PC-9 (cell line): ENCODE data around the gene PSKH1.
"Not testable (repeated sequence)": the region's sequence is repeated elsewhere in the genome, so short reads cannot be mapped to it uniquely, and the experiment has no call there.

Experiments used
- EZH2 ChIP-seq: fragments of 200-600 bp; sonication (generic); IDR thresholded peaks from 2 replicates; pipeline ENCODE4 v1.8.0; 2017; ENCODE audit warnings: antibody characterized with exemption, low read depth
- TF ChIP-seq, protein P1 (sequence below): fragments of 200-600 bp; sonication (generic); conservative IDR thresholded peaks from 2 replicates; pipeline ENCODE4 v1.6.1; 2017; ENCODE audit warnings: mixed run types, antibody characterized with exemption, mild to moderate bottlenecking, moderate library complexity

DNA sequence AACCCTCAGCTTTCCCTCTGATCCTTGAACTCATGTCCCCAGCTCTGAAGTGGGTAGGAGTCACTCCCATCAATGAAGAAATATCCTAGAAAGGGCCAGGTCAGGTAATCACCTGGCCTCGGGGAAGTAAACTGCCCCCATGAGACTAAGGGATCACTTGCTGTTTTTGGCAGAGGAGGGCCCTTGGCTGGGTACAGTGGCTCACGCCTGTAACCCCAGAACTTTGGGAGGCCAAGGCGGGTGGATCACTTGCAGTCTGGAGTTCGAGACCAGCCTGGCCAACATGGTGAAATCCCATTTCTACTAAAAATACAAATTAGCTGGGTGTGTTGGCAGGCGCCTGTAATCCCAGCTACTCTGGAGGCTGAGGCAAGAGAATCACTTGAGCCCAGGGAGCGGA is 29.0 kb upstream of the PSKH1 start:
- TF ChIP-seq, protein P1, sequence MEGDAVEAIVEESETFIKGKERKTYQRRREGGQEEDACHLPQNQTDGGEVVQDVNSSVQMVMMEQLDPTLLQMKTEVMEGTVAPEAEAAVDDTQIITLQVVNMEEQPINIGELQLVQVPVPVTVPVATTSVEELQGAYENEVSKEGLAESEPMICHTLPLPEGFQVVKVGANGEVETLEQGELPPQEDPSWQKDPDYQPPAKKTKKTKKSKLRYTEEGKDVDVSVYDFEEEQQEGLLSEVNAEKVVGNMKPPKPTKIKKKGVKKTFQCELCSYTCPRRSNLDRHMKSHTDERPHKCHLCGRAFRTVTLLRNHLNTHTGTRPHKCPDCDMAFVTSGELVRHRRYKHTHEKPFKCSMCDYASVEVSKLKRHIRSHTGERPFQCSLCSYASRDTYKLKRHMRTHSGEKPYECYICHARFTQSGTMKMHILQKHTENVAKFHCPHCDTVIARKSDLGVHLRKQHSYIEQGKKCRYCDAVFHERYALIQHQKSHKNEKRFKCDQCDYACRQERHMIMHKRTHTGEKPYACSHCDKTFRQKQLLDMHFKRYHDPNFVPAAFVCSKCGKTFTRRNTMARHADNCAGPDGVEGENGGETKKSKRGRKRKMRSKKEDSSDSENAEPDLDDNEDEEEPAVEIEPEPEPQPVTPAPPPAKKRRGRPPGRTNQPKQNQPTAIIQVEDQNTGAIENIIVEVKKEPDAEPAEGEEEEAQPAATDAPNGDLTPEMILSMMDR = not testable (repeated sequence)
- TF ChIP-seq EZH2 = not testable (repeated sequence)
